ENCODE data around the gene SH3TC2. TPM values are rescaled to one million over a fixed set of nuclear protein-coding genes. Genes with fewer than 3 reads are reported as not detected.

The SH3TC2 gene
- total RNA-seq, 4 donors from 2014 or later: 0.29 to 3.5 (median 2.1) TPM

- TF ChIP-seq POLR2A (IDR thresholded peaks at IDR 0.05) (no peak), CTCF (IDR thresholded peaks at IDR 0.05) (peak in 3 of 4 experiments; percentile 11 to 44 (median 20))
- no peaks in the 10 kb centered on the region for H3K27me3 ChIP-seq
- no peak overlapping the region for H3K4me3 ChIP-seq
- no peak overlapping the region for H3K27ac ChIP-seq
- H3K9me3 ChIP-seq: no peaks in the 10 kb centered on the region
- no peaks in the 10 kb centered on the region for H3K36me3 ChIP-seq
- no peaks in the 10 kb centered on the region for H3K4me1 ChIP-seq
- intact Hi-C loops (cut with DNase I; ENCODE audit: low total_unique reads): no loop called here
- no peak for DNase-seq
Observed at GRCh38 chr5:148957591-148958202, 105.2 kb downstream of the SH3TC2 start.

- intact Hi-C loops (cut with DNase I; ENCODE audit: low total_unique reads): no loop called here
- Histone ChIP-seq H3K4me1 (no peaks in the 10 kb centered on the region), H3K9me3 (no peaks in the 10 kb centered on the region), H3K4me3 (no peak overlapping the region), H3K27me3 (no peaks in the 10 kb centered on the region), H3K36me3 (no peaks in the 10 kb centered on the region), H3K27ac (no peak overlapping the region)
- no peak for DNase-seq
- TF ChIP-seq POLR2A (IDR thresholded peaks at IDR 0.05) (no peak), CTCF (IDR thresholded peaks at IDR 0.05) (no peak)
Observed at GRCh38 chr5:148956477-148957385, 106.1 kb downstream of the SH3TC2 start.

MicroRNAs within 50 kb of the gene (microRNA counts, 767-probe panel; counts per million panel counts)
- microRNA hsa-miR-584-5p: 0 counts per million in 2 donors

Small RNAs within 50 kb of the gene (microRNA-seq; reads per million reads assigned to microRNA genes)
- 2.0 reads per million for gene MIR584 (ENCODE audit: borderline microRNAs expressed, borderline replicate concordance)

Small RNAs within 50 kb of the gene (small RNA-seq; reads per million reads assigned to genes)
- gene MIR584: 0.30 reads per million
- not detected for gene RNU6-732P

Other genes with a start within 250 kb of the SH3TC2 start
- 1 to 10 TPM; 2.2 to 9.2 (median 3.0) TPM for gene ADRB2, start 236.5 kb downstream of the SH3TC2 start, total RNA-seq
- gene ABLIM3, start 78.4 kb upstream of the SH3TC2 start, total RNA-seq: 10 to 100 TPM in 2 of 4 donors, 1 to 10 TPM in 2; 2.6 to 49.5 (median 6.9) TPM
- 10 to 100 TPM in 3 of 4 donors, 1 to 10 TPM in 1; 5.3 to 26.9 (median 24.6) TPM for gene AFAP1L1, start 208.8 kb upstream of the SH3TC2 start, total RNA-seq